ENCODE results near the gene CCNQ.

- no peak for TF ChIP-seq CTCF (IDR thresholded peaks at IDR 0.05; ENCODE audit: extremely low read depth in 1 of 2, insufficient read depth in 1 of 2, low read depth in 1 of 2, low read length in 2 of 2)
- TF ChIP-seq MYC (IDR thresholded peaks at IDR 0.05; ENCODE audit: low read depth, low read length): no peak
Observed at GRCh38 chrX:153608806-153609205, 9.9 kb upstream of the CCNQ start.
